Measurements from ENCODE around the gene PHKG1. TPM values are rescaled to one million over a fixed set of nuclear protein-coding genes. Genes with fewer than 3 reads are reported as not detected.
"Not testable (repeated sequence)": the region's sequence is repeated elsewhere in the genome, so short reads cannot be mapped to it uniquely, and the experiment has no call there.

Gene PHKG1
- total RNA-seq, result 0.77 and 1.3 TPM in 2 replicates
- 0.23 and 0.41 TPM in 2 replicates for polyA plus RNA-seq
- 0.43 and 0.96 TPM in 2 replicates for polyA plus RNA-seq (2012)
- polyA minus RNA-seq (ENCODE audit: low replicate concordance), result 1.0 TPM in 1 of 2 replicates, not detected in the other

DNA sequence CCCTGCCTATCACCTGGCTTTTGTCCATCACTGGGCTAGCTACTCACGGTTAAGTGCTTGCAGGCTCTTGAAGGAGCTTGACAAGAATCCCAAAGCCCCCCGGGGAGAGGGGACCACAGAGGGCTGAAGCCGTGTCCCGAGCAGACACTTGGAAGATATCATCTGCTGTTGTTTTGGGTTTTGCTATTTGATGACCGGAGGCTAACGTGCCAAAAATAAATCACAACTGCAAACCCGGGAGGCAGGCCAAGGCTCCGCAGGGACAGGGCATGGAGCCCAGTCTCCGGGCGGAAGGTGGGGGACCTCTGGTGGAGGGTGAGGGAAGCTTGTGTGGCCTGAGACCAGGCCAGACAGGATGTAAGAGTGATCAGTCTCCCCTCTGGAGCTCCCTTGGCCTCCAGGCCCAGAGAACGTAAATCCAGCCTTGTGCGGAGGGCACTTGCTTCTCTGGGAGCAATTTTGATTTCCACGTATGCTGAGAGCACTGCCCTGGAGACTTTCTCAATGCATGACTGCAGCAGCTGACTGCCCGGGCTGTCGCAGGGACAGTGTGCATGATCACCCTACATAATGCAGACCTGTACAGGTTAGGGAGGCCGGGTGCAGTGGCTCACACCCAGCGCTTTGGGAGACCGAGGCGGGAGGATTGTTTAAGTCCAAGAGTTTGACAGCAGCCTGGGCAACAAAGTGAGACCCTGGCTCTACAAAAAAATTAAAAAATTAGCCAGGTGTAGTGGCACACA is at the start of gene PHKG1:
TSS of gene PHKG1 (minus strand) at position 164 of the 743 bp plus-strand sequence. CDS start 4,011 bp downstream, outside the sequence.
- Histone ChIP-seq H4K20me1 (ENCODE audit: control insufficient read depth, extremely low read depth, insufficient read depth, low read length) (no peaks in the 10 kb centered on the region), H3K9ac (ENCODE audit: insufficient read depth, low read length) (no peak within 1 kb of the TSS), H3K4me3 (replicated peaks in 1 of 4; ENCODE audit: control extremely low read depth in 1 of 4, insufficient read depth in 1 of 4, low read depth in 3 of 4, low read length in 4 of 4) (peak within 1 kb of the TSS in 1 of 4 experiments; percentile 35), H3K79me2 (ENCODE audit: control insufficient read depth, insufficient read depth, low read length) (no peaks in the 10 kb centered on the region), H3K4me1 (ENCODE audit: control insufficient read depth, extremely low read depth, insufficient read depth, low read length) (peaks cover 6% of the 10 kb centered on the region), H3K36me3 (ENCODE audit: control insufficient read depth, insufficient read depth, low read length) (no peaks in the 10 kb centered on the region), H3K27me3 (ENCODE audit: control insufficient read depth, insufficient read depth, low read length) (no peaks in the 10 kb centered on the region), H3K27ac (ENCODE audit: insufficient read depth, low read length) (peak within 1 kb of the TSS; percentile 13), H3K9me3 (ENCODE audit: control insufficient read depth, insufficient read depth, low read depth, low read length) (no peaks in the 10 kb centered on the region), H3K4me2 (ENCODE audit: extremely low read depth, insufficient read depth, low read length) (peak within 1 kb of the TSS; percentile 72), H2AFZ (ENCODE audit: low read length) (no peak within 1 kb of the TSS)
- no peak for TF ChIP-seq EZH2 (IDR thresholded peaks at IDR 0.05; ENCODE audit: low read length, missing control alignments)
- TF ChIP-seq, protein P1, sequence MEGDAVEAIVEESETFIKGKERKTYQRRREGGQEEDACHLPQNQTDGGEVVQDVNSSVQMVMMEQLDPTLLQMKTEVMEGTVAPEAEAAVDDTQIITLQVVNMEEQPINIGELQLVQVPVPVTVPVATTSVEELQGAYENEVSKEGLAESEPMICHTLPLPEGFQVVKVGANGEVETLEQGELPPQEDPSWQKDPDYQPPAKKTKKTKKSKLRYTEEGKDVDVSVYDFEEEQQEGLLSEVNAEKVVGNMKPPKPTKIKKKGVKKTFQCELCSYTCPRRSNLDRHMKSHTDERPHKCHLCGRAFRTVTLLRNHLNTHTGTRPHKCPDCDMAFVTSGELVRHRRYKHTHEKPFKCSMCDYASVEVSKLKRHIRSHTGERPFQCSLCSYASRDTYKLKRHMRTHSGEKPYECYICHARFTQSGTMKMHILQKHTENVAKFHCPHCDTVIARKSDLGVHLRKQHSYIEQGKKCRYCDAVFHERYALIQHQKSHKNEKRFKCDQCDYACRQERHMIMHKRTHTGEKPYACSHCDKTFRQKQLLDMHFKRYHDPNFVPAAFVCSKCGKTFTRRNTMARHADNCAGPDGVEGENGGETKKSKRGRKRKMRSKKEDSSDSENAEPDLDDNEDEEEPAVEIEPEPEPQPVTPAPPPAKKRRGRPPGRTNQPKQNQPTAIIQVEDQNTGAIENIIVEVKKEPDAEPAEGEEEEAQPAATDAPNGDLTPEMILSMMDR (conservative IDR thresholded peaks at IDR 0.05 in 1 of 2, IDR thresholded peaks at IDR 0.05 in 1 of 2; ENCODE audit: low read depth in 1 of 2, low read length in 2 of 2), result peak; percentile 63 to 72
- DNase-seq (ENCODE audit: low read depth in 2 of 2), result peak; percentile 80 to 91

DNA sequence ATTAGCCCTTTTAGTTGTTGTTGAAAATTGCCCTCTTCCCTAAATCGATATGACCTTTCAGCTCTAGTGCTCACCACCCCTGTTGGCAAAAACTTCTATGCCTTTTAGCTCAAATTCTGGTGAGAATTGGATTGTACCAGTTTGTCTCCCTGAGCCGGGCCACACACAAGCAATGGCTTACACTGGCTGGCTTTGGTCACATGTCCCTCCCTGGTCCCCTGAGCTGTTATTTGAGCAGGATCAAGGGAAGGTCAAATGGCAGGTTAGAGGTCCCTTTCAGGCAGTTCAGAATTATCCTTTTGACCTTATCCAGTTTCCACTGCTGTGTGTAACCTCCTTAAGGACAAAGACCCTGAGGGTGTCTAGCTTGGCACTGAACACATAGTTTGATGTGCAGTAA is 38.3 kb upstream of the PHKG1 start:
- H3K9me3 ChIP-seq (ENCODE audit: control insufficient read depth, insufficient read depth, low read depth, low read length); H3K27me3 ChIP-seq (ENCODE audit: control insufficient read depth, insufficient read depth, low read length); DNase-seq (ENCODE audit: low read depth in 2 of 2); H3K4me2 ChIP-seq (ENCODE audit: extremely low read depth, insufficient read depth, low read length); H3K36me3 ChIP-seq (ENCODE audit: control insufficient read depth, insufficient read depth, low read length); H3K27ac ChIP-seq (ENCODE audit: insufficient read depth, low read length); H3K4me1 ChIP-seq (ENCODE audit: control insufficient read depth, extremely low read depth, insufficient read depth, low read length); H4K20me1 ChIP-seq (ENCODE audit: control insufficient read depth, extremely low read depth, insufficient read depth, low read length); H2AFZ ChIP-seq (ENCODE audit: low read length); H3K9ac ChIP-seq (ENCODE audit: insufficient read depth, low read length); H3K4me3 ChIP-seq (replicated peaks in 1 of 4; ENCODE audit: control extremely low read depth in 1 of 4, insufficient read depth in 1 of 4, low read depth in 3 of 4, low read length in 4 of 4); H3K79me2 ChIP-seq (ENCODE audit: control insufficient read depth, insufficient read depth, low read length): not testable (repeated sequence)

- TF ChIP-seq EZH2 (IDR thresholded peaks at IDR 0.05; ENCODE audit: low read length, missing control alignments), result no peak
- TF ChIP-seq, protein P1 (conservative IDR thresholded peaks at IDR 0.05 in 1 of 2, IDR thresholded peaks at IDR 0.05 in 1 of 2; ENCODE audit: low read depth in 1 of 2, low read length in 2 of 2), result no peak
- Histone ChIP-seq H4K20me1 (ENCODE audit: control insufficient read depth, extremely low read depth, insufficient read depth, low read length) (no peaks in the 10 kb centered on the region), H3K4me2 (ENCODE audit: extremely low read depth, insufficient read depth, low read length) (no peak overlapping the region)
Measured at GRCh38 chr7:56127241-56127975, 34.7 kb upstream of the PHKG1 start.

More at GRCh38 chr7:56127241-56127975, 34.7 kb upstream of the PHKG1 start:
- Histone ChIP-seq H2AFZ (ENCODE audit: low read length) (no peak overlapping the region), H3K36me3 (ENCODE audit: control insufficient read depth, insufficient read depth, low read length) (no peaks in the 10 kb centered on the region), H3K4me1 (ENCODE audit: control insufficient read depth, extremely low read depth, insufficient read depth, low read length) (no peaks in the 10 kb centered on the region), H3K4me3 (replicated peaks in 1 of 4; ENCODE audit: control extremely low read depth in 1 of 4, insufficient read depth in 1 of 4, low read depth in 3 of 4, low read length in 4 of 4) (no peak overlapping the region), H3K27me3 (ENCODE audit: control insufficient read depth, insufficient read depth, low read length) (no peaks in the 10 kb centered on the region), H3K27ac (ENCODE audit: insufficient read depth, low read length) (no peak overlapping the region), H3K79me2 (ENCODE audit: control insufficient read depth, insufficient read depth, low read length) (no peaks in the 10 kb centered on the region), H3K9me3 (ENCODE audit: control insufficient read depth, insufficient read depth, low read depth, low read length) (no peaks in the 10 kb centered on the region), H3K9ac (ENCODE audit: insufficient read depth, low read length) (no peak overlapping the region)
- no peak for DNase-seq (ENCODE audit: low read depth in 2 of 2)

Data from fibroblast of lung (primary cell).